Stimulated activated CD8-positive, alpha-beta memory T cell treated with anti-CD3 and anti-CD28 coated beads, Interleukin-15, amount 100 ng/mL, for 1 hour (primary cell): ENCODE data around the gene ARL5C.
"Not testable (repeated sequence)": the region's sequence is repeated elsewhere in the genome, so short reads cannot be mapped to it uniquely, and the experiment has no call there.

ENCODE experiments used
- DNase-seq: peaks from one replicate; pipeline ENCODE4 v3.0.0-alpha.2; 2020; ENCODE audit warnings: low read depth

ARL5C gene

DNA sequence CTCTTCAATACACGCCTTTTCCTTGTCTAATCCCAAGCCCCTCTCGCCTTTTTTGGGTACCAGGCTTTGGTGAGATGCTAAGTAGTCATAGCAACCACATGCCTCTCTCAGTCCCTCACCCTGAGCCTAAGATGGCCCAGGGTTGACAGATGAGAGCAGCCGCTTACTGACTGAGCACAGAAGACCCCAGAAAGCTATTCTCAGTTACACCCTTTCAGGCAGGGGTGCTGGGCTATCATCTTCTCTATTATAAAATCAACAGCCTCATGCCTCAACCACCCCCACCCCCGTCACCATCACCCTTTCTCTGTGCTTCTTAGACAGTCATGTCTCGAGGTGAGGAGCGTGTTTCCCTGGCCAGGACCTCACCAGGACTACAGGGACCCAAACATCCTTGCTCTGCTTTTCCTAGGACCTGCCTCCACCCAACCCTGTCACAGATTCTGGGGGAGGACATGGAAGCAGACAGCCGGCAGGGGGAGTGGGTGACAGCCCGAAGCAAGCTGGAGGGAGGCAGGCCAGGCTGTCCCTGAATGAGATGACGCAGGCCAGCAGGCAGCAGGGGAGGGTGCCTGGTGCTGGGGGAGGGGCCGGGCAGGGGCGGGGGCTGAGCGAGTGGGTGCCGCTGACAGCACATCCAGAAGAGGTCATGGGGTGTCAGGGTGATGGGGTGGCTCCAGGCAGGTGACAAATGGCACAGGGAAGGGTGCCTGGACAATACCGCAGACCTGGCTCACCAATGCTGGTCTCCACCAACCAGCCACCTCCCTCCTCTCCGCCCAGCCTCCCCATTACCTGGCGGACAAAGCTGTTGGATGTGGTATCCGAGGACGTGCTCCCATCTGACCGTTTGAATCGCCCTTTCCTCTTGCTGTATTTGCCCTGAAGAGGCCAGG lies 28.4 kb upstream of the ARL5C start:
- no peak for DNase-seq

GRCh38 chr17:39193346-39193745 lies 27.4 kb upstream of the ARL5C start:
- DNase-seq, result no peak

DNA sequence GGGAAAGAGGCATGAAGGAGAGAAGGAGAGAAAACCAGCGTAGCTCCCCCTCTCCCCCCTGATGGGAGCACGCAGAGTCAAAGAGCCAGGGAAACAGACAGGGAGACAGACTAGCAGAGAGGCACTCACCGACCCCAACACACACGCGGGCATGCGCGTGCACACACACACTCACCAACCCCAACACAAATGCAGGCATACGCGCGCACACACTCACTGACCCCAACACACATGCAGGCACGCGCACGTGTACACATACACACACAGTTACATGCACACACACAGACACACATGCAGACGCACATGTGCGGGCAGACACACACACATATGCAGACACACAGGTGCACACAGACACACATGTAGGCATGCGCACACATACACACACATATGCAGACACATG lies 26.9 kb upstream of the ARL5C start:
- DNase-seq, result no peak

DNA sequence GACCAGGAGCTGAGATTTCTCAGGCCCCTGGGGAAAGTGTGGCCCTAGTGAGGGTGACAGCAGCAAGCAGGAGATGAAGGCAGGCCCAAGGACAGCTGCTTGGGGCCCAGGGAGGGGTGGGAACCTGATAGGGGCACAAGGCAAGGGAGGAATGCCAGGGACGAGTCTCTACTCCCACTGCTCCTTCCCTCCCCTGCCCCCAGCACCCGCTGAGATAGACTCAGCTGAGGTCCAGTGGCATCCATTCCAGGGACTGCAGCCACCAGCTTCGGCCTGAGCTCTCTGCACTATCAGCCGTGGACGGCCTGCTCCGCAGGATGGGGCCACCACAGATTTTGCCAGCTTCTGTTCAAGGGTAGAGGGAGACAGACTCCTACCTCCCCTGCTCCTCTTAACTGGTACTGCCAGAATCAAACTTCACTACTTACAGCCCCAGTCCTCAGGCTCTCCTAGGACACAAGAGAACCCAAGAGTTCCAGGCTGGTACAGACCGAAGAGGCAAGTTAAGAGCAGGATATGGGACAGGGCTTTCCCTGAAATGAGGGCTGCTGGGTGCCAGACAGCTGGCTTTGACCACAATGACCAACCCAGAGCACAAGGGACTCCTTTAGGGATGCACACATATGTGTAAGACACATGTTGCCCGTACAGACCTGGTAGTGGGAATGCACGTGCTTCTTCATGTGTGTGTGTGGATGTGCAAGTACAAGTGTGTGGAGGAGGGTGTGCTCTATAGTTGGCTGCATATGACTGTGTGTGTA lies 26.0 kb upstream of the ARL5C start:
- DNase-seq, result no peak

DNA sequence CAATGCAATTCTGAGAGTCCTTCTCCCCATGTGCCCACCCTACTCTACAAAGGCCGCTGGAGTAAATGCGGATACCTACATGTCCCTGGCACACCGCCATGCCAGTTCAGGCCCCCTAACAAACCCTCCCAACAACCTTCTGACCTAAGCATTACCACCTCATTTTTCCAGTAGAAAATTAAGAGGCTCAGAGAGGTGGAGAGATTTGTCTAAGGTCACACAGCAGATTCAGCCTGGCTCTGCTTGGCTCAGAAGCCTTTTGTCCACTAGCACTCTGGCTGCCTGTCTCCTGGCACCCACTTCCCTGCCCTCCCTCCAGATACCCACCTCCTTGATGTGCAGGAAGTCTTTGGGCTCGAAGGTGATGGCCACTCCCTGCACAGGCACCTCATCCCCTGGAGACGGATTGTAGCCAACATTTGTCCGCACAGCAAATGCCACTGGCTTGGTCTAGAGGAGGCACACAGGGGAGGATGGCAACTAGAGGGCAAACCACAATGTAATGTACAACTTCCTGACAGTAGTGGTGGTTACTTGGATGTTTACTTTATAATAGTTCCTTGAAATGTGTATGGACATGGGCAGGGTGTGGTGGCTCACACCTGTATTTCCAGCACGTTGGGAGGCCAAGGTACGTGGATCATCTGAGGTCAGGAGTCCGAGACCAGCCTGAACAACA lies 21.3 kb upstream of the ARL5C start:
- no peak for DNase-seq

- no peak for DNase-seq
Observed at GRCh38 chr17:39186481-39187002, 20.6 kb upstream of the ARL5C start.

GRCh38 chr17:39183720-39184119 lies 17.8 kb upstream of the ARL5C start:
- no peak for DNase-seq

DNA sequence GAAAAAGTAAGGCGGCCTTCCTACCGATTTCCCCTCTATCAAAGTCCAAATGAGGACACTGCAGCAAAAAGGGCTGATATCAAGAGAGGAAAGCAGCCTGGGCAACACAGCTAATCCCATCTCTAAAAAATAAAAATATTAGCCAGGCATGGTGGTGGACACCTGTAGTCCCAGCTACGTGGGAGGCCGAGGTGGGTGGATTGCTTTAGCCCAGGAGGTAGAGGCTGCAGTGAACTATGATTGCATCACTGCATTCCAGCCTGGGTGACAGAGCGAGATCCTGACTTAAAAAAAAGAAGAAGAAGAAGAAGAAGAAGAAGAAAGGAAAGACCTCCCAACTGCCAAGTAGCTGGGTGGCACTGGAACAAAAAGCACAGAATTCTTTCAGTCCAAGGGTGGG lies 17.1 kb upstream of the ARL5C start:
- no peak for DNase-seq

DNA sequence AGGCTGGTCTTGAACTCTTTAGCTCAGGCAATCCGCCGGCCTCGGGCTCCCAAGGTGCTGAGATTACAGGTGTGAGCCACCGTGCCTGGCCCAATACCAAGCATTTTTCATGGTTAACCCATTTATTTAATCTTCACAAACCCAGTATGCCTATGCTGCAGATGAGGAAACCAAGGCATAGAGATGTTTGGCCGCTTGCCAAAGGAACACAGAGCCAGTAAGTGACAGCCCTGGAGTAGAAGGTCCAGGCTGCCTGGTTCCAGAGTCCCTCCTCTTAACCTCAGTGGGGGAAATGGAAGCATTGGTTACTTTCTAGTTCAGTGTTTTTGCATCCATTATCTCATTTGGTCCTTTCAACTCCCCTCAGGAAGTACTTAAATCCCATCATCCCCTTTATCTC lies 15.3 kb upstream of the ARL5C start:
- no peak for DNase-seq

- no peak for DNase-seq
Observed at GRCh38 chr17:39178536-39178935, 12.6 kb upstream of the ARL5C start.

GRCh38 chr17:39177256-39177655 lies 11.3 kb upstream of the ARL5C start:
- DNase-seq, result no peak

GRCh38 chr17:39175695-39176093 lies 9.7 kb upstream of the ARL5C start:
- no peak for DNase-seq

- peak; percentile 61 for DNase-seq
Observed at GRCh38 chr17:39174920-39175694, 9.1 kb upstream of the ARL5C start.

DNA sequence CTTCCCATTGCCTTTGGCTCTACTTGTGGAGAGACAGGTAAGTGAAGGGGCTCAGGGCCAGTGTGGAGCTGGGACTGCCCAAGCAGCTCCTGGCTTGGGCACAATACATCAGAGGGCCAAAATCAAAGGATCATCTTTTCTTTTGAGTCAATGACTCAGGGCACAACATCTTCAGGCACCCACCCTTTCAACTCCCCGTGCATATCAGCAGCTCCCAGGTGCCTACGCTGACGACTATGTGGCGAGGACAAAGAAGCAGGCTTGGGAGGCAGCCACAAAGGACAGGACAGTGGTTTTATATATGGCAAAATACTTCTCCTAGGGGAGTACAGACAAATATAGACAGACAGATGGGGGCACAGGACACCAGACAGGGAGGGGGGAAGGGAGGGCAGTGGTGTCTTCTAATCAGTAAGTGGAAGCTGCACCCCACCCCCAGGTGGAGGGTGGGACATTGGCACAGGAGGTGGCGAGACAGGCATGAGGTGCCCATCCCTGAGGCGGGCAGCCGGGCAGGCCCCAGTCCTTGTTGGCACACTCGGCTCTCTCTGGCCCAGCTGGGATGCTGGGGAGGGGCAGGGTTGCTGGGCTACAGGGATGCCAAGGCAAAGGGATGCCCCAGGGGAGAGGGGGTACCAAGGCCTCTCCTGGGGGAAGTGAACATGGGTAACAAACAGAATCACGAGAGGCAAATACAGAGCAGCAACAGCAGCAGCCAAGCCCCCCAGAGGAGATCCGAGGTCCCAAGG lies 7.7 kb upstream of the ARL5C start:
- no peak for DNase-seq

DNA sequence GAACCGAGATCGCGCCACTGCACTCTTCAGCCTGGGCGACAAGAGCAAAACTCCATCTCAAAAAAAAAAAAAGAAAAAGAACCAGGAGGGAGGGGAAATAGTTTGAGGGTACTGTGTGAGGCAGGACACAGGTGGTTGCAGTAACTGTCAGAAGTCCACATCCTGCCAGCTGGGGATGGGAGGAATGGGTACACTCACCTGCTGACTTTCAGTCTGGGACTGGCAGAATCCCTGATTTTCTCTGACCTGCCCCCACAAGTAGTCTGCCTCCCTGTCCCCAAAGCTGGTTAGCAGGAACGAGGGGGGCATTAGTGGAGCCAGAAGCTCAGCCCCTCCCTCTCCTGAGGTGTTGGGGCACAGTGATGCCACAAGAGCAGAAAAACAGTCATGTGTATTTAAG lies 7.1 kb upstream of the ARL5C start:
- no peak for DNase-seq

DNA sequence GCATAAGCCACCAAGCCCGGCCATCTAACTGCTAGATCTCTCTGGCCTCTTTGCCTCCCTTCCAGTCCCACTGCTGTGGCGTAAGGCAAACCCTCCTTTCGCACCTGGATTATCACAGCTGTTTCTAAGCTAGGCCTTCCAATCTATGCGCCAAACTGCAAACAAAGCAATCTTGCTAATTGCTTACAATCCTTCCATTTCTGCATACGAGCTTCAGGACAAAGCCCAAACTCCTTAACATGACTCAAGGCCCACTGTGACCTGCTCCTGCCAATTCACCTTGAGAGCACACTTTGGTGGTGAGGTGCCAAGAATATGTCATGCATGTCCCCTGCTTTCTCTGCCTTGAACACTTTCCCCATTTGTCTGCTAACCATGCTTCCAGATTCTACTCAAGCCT lies 6.0 kb upstream of the ARL5C start:
- DNase-seq, result no peak

DNA sequence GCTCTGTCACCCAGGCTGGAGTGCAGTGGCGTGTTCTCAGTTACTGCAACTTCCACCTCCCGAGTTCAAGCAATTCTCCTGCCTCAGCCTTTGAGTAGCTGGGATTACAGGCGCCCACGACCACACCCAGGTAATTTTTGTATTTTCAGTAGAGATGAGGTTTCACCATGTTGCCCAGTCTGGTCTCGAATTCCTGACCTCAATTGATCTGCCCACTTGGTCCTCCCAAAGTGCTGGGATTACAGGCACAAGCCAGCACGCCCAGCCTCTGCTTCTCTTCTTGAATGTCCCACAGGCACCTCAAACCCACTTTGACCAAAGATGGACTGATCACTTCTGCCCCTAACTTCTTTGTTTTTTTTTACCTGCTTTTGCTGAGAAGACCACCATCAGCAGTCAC lies 4.6 kb upstream of the ARL5C start:
- DNase-seq, result no peak

- DNase-seq, result no peak
Observed at GRCh38 chr17:39170109-39170508, 4.1 kb upstream of the ARL5C start.

- DNase-seq, result no peak
Observed at GRCh38 chr17:39169518-39169917, 3.6 kb upstream of the ARL5C start.

DNA sequence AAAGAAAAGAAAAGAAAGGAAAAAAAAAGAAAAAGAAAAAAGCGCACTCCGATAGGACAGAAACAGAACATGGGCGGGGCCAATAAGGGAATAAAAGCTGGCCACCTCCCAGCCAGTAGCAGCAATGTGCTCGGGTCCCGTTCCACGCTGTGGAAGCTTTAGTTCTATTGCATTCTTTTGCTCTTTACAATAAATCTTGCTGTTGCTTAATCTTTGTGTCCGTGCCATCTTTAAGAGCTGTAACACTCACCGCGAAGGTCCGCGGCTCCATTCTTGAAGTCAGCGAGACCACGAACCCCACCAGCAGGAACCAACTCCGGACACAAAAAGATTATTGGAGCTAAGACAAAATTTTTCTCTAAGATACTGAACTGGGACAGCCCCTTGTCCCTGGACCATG lies 3.1 kb upstream of the ARL5C start:
- DNase-seq, result no peak

DNA sequence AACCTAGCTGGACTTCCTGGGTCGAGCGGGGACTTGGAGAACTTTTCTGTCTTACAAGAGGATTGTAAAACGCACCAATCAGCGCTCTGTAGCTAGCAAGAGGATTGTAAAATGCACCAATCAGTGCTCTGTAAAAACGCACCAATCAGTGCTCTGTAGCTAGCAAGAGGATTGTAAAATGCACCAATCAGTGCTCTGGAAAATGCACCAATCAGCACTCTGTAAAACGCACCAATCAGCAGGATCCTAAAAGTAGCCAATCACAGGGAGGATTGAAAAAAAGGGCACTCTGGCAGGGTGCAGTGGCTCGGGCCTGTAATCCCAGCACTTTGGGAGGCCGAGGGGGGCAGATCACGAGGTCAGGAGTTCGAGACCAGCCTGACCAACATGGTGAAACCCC lies 2.5 kb upstream of the ARL5C start:
- not testable (repeated sequence) for DNase-seq
